ENCODE data around the gene LRRC75B.
"Not testable (repeated sequence)": the region's sequence is repeated elsewhere in the genome, so short reads cannot be mapped to it uniquely, and the experiment has no call there.

Gene LRRC75B

DNA sequence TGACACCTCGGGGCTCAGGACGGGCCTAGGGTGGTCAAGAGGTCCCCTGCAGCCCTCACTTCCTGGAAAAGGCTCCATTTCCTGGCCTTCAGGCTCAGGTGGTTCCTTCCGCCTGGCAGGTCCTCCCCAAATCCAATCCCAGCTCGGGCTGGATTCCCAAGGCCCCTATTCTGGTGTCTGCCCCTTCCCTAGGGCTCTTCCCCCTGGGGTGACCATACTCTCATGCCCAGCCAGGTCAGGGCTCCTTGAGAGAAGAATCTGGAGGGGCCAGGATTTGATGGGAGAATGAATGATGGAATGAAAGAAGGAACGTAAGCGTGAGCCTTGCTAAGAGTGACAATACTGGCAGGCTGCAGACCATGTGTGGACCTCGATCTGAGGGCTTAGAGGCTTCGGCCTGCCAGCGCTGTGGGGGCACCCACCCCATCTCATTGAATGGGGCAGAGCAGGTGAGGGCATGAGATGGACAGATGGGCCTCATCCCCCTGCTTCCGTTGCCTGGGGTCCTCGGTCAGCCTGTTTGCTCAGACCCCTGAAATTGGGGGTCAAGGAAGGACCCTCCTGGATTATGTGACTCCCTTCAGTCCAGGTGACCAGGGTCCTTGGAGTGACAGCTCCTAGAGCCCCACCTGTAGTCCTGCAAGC lies 9.4 kb upstream of the LRRC75B start:
- FAIRE-seq, result not testable (repeated sequence)

DNA sequence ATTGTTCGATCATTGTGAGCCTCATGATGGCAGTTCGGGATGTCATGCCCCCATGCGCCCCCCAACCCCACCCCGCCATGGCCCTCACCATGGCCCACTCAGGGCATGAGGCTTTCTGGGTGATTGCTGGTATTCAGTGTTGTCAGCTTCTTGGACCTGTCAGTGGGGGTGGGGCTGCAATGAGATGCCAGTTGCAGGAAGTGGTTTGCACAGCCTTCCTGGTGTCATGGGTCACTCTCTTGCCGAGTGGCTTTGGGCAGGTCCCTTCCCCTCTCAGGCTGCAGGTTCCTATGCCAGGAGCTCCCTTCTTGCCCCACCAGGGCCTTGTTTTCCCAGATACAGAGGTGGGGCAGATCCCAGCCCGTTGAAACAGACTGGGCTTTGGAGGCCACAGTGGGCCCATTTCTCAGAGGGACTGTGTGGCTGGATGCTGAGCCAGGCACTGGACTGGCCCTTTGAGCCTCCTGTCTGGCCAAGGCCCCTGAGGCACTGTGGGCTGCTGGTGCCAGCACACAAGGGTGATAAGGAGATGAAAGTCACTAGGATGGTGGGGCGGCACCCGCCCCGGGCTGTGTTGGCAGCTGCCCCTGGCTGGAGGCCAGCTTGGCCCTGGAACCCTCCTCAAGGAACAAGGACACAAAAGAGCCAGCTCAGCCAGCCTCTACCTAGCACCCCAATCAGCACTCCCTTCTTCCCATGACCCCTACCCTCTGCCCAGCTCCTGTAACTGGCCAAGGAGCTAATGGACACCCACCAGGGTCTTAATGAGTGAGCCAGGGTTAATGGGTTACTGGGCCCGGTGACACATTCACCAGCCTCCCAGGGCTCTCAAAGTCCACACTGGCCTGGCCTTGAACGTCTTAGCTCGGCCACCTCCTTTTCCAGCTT lies 8.6 kb upstream of the LRRC75B start:
- FAIRE-seq, result no peak

DNA sequence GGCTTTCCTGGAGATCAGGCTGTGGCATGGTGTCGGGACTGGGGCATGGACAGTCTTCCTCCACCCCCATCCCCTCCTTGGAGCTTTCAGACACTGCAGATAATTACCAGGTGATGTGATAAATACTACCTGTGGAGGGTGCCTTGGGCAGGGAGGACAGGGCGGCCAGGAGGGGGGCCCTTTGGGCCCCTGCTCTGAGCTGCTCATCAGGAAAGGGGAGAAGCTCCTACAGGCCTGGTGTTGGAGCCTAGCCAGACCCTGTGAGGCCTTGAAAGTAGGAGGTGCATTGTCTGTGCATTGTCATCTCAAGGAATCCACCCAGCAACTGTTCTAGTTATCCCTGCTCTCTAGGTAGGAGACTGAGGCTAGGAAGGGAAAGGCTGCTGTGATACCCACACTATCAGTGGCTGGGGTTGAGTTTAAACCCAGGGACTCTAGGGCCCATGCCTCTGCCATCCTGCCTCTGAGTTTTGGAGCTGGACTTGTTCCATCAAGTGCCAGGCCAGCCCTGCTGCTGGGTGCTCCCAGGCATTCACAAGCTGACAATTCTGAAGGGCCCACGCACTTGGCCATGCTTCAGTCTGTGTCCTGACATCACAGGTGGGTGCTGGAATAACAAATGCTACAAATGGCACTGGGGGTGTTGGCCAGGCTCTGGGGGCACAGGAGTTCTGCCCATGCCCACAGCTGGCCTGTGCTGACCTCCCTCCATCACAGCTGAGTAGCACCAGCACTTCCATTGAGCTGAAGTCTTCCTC lies 7.3 kb upstream of the LRRC75B start:
- not testable (repeated sequence) for FAIRE-seq

DNA sequence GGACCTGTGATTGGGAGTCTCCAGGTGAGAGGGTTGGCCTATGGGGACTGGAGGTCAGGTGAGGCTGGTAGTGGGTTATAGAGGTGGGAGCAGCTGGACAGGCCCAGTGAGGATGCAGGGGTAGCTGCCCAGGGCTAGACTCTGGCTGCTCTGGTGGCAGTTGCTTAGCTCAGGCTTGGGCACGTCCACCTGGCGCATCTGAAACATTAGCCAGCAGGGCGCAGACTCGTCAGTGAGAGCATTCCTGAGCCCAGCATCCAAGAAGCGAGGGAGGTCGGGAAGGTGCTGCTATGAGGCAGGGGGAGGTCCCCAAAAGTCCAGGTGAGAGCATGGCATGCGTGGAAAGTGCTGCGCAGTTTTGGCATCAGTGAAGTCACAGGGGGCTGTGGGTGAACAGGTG lies 6.6 kb upstream of the LRRC75B start:
- FAIRE-seq, result no peak

DNA sequence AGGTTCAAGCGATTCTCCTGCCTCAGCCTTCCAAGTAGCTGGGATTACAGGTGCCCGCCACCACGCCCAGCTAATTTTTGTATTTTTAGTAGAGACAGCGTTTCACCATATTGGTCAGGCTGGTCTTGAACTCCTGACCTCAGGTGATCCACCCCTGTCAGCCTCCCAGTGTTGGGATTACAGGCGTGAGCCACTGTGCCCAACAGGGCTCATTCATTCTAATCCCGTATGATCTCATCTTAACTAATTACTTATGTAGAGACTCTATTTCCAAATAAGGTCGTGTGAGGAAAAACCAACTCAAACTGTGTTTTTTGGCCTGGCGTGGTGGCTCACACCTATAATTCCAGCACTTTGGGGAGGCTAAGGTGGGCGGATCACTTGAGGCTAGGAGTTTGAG lies 4.2 kb upstream of the LRRC75B start:
- FAIRE-seq, result not testable (repeated sequence)

DNA sequence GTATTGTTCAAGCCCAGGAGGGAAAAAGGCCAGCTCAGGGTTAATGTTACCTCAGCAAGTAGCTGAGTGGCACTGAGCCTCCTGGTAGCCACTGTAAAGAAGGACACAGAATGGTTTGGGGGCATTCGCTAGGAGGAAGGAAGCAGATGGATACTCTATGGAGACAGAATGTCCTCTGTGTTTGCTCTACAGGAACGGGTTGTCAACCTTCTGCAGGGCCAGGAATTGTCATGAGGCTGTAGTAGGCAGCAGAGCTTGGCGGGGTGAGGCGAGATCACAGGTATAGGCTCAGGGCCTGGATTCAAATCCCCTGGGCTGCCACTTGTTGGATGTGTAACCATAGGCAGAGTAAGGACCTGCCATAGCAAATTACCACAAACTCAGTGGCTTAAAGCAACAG lies 3.0 kb upstream of the LRRC75B start:
- no peak for FAIRE-seq

DNA sequence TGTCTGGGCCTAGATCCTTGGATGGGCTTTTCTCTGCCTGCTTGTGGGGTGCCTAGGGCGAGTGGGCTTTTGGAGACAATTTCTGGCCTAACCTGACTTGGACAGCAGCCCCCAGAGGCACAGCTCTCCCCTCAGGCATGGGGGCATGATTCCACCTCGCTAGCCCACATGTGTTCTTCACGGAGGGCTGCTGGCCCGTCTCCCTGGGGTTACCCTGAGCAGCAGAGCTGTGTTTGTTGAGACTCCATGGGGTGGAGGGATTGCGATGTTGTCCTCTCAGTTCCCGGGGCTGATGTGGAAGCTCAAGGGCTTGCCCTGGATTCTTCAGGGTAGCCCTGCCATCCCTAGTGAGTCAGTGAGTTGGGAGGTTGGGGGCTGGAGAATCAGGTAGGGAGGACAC lies 2.4 kb upstream of the LRRC75B start:
- no peak for FAIRE-seq

DNA sequence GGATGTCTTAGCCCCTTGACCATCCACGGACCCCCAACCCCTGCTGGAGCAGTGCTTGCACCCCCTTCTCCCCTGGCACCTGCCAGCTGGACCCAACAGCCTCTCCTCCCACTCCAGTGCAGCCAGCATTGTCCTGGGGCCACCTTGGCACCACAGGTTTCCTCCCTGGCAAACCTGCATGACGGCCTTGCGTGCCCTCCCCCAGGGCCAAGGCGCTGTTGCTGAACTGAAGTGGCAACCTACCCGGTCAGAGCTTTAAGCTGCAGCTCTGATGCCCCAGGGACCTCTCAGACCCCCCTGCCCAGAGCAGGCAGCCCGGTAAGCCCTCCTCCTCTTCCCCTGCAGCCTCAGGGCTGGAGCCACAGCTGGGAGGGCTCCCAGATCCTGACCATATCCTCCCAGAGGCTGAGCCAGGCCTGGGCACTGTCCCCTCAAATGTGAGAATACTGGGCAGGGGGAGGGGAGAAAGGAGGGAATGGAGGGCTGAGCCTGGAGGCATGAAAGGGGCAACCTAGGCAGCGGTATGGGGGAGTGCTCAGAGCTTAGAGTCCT lies 1.8 kb upstream of the LRRC75B start:
- no peak for FAIRE-seq

DNA sequence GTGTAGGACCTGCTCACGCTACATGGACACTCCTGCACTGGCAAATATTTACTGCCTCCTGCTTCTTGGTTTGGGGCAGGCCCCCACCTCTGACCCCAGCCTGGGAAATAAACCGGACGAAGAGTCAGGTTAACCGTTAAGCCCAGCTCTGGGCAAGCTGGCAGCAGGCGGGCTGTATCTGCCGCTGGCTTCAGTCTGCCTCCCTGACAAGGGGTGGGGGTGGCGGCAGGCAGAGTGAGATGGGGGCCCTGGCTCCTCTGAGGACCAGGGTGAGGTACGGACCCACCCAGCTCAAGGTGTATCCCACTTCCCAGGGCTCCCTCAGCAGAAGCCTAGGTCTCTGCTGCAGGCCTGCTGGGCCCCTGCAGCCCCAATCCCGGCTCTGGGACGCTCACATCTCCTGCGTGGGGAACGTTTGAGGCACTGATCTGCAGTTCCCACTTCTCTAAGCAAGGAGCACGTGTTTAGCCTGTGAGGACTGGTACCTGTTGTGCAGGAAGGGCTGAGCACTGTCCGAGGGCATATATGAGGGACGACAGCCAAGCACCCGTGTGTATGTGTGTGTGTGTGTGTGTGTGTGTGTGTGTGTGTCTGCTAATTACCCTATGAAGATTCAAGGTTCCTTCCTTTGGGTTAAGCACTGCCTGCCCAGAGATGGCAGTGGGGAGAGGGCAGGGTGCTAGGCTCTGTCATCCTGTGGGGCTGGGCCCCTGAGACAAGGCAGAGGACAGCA lies 1.1 kb upstream of the LRRC75B start:
- no peak for FAIRE-seq

DNA sequence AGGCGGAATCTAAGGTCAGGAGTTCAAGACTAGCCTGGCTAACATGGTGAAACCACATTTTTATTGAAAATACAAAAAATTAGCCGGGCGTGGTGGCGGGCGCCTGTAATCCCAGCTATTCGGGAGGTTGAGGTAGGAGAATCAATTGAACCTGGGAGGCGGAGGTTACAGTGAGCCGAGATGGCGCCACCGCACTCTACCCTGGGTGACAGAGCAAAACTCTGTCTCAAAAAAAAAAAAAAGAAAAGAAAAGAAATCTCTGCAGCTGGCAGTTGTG lies 624 bp upstream of the LRRC75B start:
- not testable (repeated sequence) for FAIRE-seq

DNA sequence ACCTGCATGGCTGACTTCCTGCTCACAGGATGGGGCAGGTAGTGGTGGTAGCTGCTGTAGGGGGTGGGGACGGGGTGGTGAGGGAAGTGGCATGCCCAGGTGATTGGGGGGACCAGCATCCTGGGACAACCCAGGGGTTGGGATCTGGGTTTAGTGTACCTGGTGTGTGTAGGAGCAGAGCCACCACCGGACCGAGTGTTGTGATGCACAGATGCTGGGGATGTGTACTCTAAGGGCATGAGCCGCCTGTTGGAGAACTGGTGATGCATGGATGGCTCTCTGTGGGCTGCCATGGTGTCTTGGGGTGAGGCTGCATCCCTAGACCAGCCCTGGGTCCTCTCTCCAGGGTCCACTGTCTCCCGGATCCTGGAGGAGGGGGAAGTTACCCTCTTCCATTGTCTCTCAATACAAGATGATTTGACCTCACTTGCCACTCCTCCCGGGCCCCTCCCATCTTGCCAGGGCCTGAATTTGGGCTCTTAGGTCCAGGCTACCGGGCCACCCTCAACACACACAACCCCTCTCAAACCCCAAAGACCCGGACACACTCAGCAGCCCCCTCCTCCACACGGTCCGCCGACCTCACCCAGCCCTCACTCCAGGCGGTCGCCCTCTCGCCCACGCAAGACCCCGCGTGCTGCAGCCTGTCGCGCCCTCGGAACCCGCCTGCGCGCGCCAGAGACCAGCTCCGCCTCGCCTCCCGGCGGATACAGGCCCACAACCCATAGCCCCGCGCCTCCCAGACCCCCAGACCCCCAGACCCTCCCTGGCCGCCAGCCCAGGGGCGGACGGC lies 619 bp downstream of the LRRC75B start:
- no peak for FAIRE-seq

DNA sequence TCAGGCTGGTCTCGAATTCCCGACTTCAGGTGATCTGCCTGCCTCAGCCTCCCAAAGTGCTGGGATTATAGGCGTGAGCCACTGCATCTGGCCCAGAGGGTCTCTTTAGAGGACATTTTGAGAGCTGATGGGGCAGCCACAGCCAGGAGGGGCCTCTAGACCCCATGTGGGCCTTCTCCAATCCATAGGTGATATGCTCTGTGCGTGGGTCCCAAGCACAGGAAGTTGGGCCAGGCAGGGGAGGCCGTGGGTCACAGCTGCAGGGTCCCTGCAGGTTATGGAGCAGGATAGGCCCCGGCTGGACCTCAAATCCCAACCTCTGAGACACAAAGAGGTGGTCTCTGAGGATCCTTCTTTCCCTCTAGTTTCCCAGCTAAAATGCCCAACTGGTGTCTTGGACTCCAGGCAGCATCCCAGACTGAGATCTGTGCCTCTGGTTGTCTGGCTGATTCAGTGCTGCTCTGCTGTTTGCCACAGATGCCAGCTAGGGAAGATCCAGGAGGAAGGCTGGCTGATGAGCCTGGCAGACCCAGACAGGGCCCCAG lies 1.5 kb downstream of the LRRC75B start:
- no peak for FAIRE-seq

DNA sequence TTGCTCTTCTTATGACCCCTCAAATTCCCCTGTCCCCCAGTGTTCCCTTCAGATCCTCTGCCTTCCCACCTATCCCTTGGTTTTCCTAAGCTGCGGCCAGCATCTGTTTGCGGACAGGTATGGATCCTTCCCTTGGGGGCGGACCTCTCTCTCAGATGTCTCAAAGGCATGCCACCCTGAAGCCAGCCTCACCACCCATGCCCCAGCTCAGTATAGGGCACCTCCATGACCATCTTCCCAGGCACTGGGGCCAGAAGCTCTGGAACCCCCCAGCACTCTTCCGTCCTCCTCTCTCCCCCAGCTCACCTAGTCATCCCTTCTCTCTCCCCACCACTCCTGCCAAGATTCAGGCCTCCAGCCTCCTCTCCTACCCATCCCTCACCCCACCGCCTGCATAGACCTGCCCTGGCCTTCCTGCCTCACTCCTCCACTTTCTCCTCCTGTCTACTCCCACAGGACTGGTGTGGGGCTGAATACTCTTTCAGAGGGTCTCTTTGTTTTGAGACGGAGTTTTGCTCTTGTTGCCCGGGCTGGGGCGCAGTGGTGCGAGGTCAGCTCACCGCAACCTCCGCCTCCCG lies 2.2 kb downstream of the LRRC75B start:
- no peak for FAIRE-seq

DNA sequence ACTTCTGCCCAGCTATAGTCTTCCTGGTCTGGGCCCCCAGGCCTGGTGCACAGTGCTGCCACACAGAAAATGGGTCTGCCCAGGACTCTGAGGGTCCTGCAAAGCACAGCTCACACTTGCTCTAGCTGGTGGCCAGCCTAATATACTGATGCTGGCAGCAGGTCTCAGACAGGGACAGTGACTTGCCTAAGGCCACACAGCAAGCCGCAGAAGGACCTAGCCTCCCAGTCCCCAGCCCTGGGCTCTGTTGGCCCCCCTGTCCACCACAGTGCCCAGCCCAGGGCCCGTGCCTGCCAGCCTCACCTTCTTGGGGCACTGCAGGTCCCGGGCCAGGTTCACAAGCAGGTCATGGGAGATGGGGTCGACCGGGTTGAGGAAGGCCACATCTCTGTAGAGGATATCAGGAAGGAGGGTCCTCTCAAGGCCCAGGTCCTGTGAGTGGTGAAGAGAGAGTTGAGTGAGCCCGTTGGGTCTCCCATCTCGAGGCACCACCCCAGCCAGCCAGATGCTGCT lies 3.3 kb downstream of the LRRC75B start:
- FAIRE-seq, result no peak

DNA sequence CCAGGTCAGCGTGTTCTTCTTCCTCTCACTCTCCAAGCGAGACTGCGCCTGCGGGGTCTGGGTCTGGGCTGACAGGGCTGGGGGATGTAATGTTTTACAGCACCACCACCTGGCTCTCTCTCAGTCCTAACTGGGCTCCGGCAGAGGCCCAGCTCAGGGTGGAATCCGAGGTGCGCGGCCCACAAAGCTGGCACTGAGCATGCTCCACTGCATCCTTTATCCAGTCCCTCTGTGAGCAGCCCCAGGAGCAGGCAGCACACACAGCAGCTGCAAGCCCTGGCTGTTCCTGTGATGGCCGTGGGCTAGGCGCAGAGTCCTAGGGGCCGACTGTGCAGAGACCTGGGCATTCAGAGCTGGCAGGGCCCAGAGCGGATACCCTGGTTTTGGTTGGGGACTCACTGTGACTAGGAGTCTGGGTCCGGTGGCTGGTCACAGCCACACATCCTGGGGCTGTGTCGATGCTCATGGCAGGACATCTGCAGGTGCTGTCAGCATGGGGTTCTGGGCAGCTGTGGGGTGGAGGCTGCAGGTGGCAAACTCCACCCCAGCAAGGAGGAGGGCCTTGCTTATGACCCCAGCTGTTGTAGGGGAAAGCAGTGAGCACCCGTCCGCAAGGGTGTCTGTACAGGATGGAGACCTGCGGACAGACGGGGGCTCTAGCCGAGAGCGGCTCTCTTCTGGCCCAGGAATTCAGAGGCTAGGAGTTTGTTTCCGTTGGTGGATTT lies 4.0 kb downstream of the LRRC75B start:
- FAIRE-seq, result no peak

DNA sequence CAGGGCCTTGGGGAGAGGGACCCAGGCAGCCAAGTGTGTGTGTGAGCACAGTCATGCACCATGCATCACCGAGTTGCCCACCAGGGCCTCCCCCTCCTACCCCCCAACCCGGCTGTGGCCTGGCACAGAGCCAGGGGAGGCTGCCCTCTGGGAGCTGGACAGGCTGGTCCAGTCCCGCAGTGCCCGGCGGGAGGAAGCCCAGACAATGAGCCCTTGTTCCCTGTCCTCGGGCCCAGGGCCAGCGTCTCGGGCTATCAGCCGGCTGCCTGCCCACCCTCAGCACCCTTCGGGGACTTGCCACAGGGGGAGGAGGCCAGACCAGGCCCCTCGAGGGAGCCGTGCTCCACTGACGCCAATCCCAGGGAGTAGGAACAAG lies 4.5 kb downstream of the LRRC75B start:
- no peak for FAIRE-seq

DNA sequence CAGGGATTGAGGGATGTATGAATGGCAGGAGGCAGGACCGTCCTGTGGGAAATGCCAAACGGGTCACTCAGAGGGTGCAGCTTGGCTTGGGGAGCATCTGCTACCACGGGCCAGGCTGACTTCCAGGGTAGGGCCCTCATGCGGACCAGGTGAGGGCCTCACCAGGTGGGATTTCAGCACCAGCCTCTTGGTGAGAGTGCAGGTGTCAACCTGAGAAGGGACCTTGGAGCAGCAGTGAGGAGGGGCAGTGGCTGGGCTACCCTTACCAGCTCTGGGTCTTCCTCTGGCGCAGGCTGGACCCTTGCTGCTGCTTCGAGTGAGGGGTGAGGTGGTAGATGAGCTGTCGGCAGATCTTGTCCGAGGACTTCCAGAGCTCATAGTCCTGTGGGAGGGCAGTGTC lies 4.9 kb downstream of the LRRC75B start:
- FAIRE-seq, result no peak

DNA sequence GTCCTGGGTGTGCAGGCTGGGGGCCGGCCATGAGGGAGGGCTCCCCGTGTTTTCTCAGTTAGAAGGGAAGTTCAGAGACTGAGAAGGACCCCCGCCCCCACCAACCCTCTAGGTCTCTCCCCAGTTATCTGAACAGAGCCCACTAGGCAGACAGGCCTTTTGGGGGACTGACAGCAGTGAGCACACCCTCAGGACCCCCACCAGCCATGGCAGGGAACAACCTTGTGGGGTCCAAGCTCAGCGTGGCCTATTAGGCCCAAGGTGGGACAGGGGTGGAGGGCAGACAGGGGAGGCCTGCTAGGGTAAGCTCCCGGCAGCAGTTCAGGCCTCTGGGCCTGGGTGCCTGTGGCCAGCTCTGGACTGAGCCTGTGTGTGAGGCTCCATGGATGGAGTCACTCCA lies 5.6 kb downstream of the LRRC75B start:
- no peak for FAIRE-seq

DNA sequence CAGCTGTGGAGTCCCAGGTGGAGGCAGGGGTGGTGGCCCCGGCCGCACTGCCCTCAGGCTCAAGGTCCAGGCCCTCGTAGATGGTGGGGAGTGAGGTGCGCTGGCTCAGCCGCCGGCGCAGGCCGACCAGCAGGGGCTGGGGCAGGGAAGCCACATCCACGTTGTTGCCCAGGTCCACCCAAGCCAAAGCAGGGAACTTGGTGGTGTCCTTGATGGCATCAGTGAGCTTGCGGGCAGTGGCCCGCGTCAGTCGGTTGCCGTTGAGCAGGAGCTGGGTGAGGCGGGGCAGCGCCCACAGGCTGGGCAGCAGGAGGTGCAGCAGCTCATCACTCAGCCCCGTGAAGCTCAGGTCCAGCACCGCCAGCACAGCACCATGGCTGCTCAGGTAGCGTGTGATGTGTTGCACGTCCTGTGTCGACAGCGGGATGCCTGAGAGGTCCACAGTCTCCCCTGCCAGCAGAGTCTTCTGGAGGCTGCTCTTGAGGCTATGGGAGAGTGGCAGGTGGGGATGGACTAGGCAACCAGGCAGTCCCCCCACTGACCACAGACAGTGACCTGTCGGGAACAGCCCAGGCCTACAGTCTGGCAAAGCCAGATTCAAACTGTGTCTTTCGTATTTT lies 6.8 kb downstream of the LRRC75B start:
- FAIRE-seq, result no peak

DNA sequence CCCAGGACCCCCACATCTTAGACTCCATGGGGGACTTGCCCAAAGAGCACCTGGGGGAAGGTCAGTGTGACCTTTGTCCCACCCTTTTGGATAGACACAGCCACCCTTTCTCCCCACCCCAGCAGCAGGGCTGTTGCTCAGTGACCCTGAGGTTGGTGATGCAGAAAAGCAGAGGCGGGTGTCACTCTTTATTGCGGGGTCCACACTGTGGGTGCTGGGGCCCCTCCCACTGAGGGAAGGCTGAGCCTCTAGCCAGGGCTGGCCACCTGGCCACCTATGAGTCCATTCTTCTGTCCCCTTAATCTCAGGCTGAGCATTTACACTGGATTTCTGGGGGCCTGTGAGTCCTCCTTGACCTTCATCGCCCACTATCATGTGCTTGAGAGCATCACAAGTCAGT lies 7.4 kb downstream of the LRRC75B start:
- no peak for FAIRE-seq
